GM19452 (cell line): ENCODE data around the gene CNTNAP5.

Experiments
- ATAC-seq: cut with Tn5 transposase; IDR thresholded peaks from one replicate; pipeline ENCODE4 v1.9.1; 2021; ENCODE audit not compliant: unreplicated experiment

The CNTNAP5 gene

GRCh38 chr2:124776332-124776731 lies 751.2 kb downstream of the CNTNAP5 start:
- no peak for ATAC-seq

GRCh38 chr2:124778076-124778475 lies 753.0 kb downstream of the CNTNAP5 start:
- ATAC-seq = no peak

- no peak for ATAC-seq
Measured at GRCh38 chr2:124796647-124797046, 771.6 kb downstream of the CNTNAP5 start.

GRCh38 chr2:124797049-124797448 lies 772.0 kb downstream of the CNTNAP5 start:
- ATAC-seq = no peak

GRCh38 chr2:124798551-124798950 lies 773.5 kb downstream of the CNTNAP5 start:
- ATAC-seq = no peak

GRCh38 chr2:124804014-124804940 lies 779.2 kb downstream of the CNTNAP5 start:
- no peak for ATAC-seq

- ATAC-seq = no peak
Measured at GRCh38 chr2:124805060-124805459, 780.0 kb downstream of the CNTNAP5 start.

- no peak for ATAC-seq
Measured at GRCh38 chr2:124810132-124810531, 785.0 kb downstream of the CNTNAP5 start.

GRCh38 chr2:124814968-124815745 lies 790.1 kb downstream of the CNTNAP5 start:
- ATAC-seq = no peak

- ATAC-seq = no peak
Measured at GRCh38 chr2:124816007-124816406, 790.9 kb downstream of the CNTNAP5 start.

GRCh38 chr2:124822516-124822915 lies 797.4 kb downstream of the CNTNAP5 start:
- no peak for ATAC-seq

GRCh38 chr2:124824441-124824840 lies 799.4 kb downstream of the CNTNAP5 start:
- ATAC-seq = no peak

- ATAC-seq = no peak
Measured at GRCh38 chr2:124832521-124832920, 807.4 kb downstream of the CNTNAP5 start.

GRCh38 chr2:124834331-124834730 lies 809.2 kb downstream of the CNTNAP5 start:
- ATAC-seq = no peak

GRCh38 chr2:124835331-124835730 lies 810.2 kb downstream of the CNTNAP5 start:
- ATAC-seq = no peak

GRCh38 chr2:124836416-124836815 lies 811.3 kb downstream of the CNTNAP5 start:
- ATAC-seq = no peak

GRCh38 chr2:124837496-124837895 lies 812.4 kb downstream of the CNTNAP5 start:
- no peak for ATAC-seq

GRCh38 chr2:124838406-124838805 lies 813.3 kb downstream of the CNTNAP5 start:
- no peak for ATAC-seq

- ATAC-seq = no peak
Measured at GRCh38 chr2:124867247-124867646, 842.2 kb downstream of the CNTNAP5 start.

GRCh38 chr2:124874219-124874618 lies 849.1 kb downstream of the CNTNAP5 start:
- no peak for ATAC-seq

- ATAC-seq = no peak
Measured at GRCh38 chr2:124874676-124875075, 849.6 kb downstream of the CNTNAP5 start.
